Right lobe of liver (tissue), 6 donors: ENCODE data around the gene EML6. TPM values are rescaled to one million over a fixed set of nuclear protein-coding genes. Genes with fewer than 3 reads are reported as not detected.

ENCODE experiments used
- ATAC-seq, 4 donors: fragments of 200-7000 bp; cut with Tn5 transposase; one replicate each; pipeline ENCODE4 v1.9.1; 2020; ENCODE audit warnings: mild to moderate bottlenecking in 4 of 4, moderate library complexity in 4 of 4
- DNase-seq, 3 donors: peaks; one replicate each; pipeline ENCODE4 v3.0.0-alpha.2; 2020
- H3K27ac ChIP-seq, 3 donors: fragments of 200-600 bp; one replicate each; pipeline ENCODE4 v1.8.0; 2022
- H3K27me3 ChIP-seq, 2 donors: fragments of 200-600 bp; one replicate each; pipeline ENCODE4 v1.8.0; 2022
- H3K36me3 ChIP-seq, 4 donors: fragments of 200-600 bp; sonication (generic) in 1 of 4; one replicate each; pipeline versions ENCODE4 v1.5.1 to v1.8.0; 2017 to 2022; ENCODE audit warnings: control low read depth in 1 of 4
- H3K4me1 ChIP-seq, 4 donors: fragments of 200-600 bp; sonication (generic) in 1 of 4; one replicate each; pipeline versions ENCODE4 v1.5.1 to v1.8.0; 2017 to 2022; ENCODE audit warnings: control low read depth in 1 of 4
- H3K4me3 ChIP-seq, 3 donors: fragments of 200-600 bp; one replicate each; pipeline ENCODE4 v1.8.0; 2022
- H3K9me3 ChIP-seq, 4 donors: fragments of 200-600 bp; sonication (generic) in 1 of 4; one replicate each; pipeline versions ENCODE4 v1.5.1 to v1.8.0; 2017 to 2022; ENCODE audit warnings: control low read depth in 1 of 4
- CTCF ChIP-seq, 4 donors: fragments of 200-600 bp in 3 of 4; fragments of 450-650 bp in 1 of 4; IDR thresholded peaks; one replicate each; pipeline versions ENCODE4 v1.5.1 to v1.8.0; 2016 to 2022; ENCODE audit warnings: antibody characterized with exemption in 4 of 4, mild to moderate bottlenecking in 2 of 4
- POLR2A ChIP-seq: fragments of 450-650 bp; IDR thresholded peaks from one replicate; pipeline ENCODE4 v1.6.1; 2017; ENCODE audit warnings: antibody characterized with exemption, mild to moderate bottlenecking
- WGBS: methylation state at CpG from one replicate; pipeline ENCODE4 v1.1.6; 2018; ENCODE audit warnings: low coverage, low lambda C conversion rate; ENCODE audit not compliant: insufficient coverage; ENCODE audit errors: missing lambda C conversion rate; 5-methylcytosine and 5-hydroxymethylcytosine counted together
- intact Hi-C, 2 donors: fragments of 100-400 bp; cut with DNase I; formaldehyde crosslinking; loops; one replicate each; pipeline versions ENCODE4 v1.11.2 to v1.14.1; 2022
- total RNA-seq, 6 experiments: library from RNA; depleted of rRNA in 2 of 6; stranded (reverse); fragments of >200 nt in 2 of 6; fragmentation: NEBNext Ultra II Directional in 3 of 6; extraction: Animal tissue kit (Norgen Biotek cat#: 25700) in 3 of 6; gene quantifications; one replicate each; pipeline versions ENCODE4 v1.1.0 to v1.2.4, GENCODE V29; 2016 to 2023
- donor health status: DM: no; HTN: yes; CAD: no.
- donor health status: DM: no; HTN: no; CAD: no.
- donor health status: DM: no; HTN: no; CAD: no.
- donor health status: DM: no; HTN: yes; CAD: no.
- donor health status: DM: no; HTN: yes; CAD: no.

The EML6 gene
- total RNA-seq, 6 experiments from 2014 or later, result 0.82 to 2.5 (median 1.5) TPM

GRCh38 chr2:54752439-54752838 is 29.0 kb downstream of the EML6 start:
- Histone ChIP-seq H3K4me3 (no peak overlapping the region), H3K27me3 (no peaks in the 10 kb centered on the region), H3K36me3 (no peaks in the 10 kb centered on the region), H3K9me3 (no peaks in the 10 kb centered on the region), H3K27ac (no peak overlapping the region), H3K4me1 (peaks cover 0 to 6% (median 0%) of the 10 kb centered on the region in 4 donors)
- ATAC-seq (no peak), DNase-seq (no peak)
- TF ChIP-seq POLR2A (no peak), CTCF (IDR thresholded peaks at IDR 0.05) (no peak)
- 78% methylated on average over 1 of the region's 1 CpG for WGBS
- intact Hi-C loops, result no loop called here

GRCh38 chr2:54755641-54756326 is 32.3 kb downstream of the EML6 start:
- H3K4me3 ChIP-seq, result no peak overlapping the region
- no peaks in the 10 kb centered on the region for H3K27me3 ChIP-seq
- no peak for ATAC-seq
- no peak for DNase-seq
- WGBS, result 68% methylated on average over 9 of the region's 9 CpGs
- H3K36me3 ChIP-seq, result no peaks in the 10 kb centered on the region
- no peaks in the 10 kb centered on the region for H3K4me1 ChIP-seq
- intact Hi-C loops, result no loop called here
- TF ChIP-seq POLR2A, result no peak
- no peak for TF ChIP-seq CTCF (IDR thresholded peaks at IDR 0.05)
- no peaks in the 10 kb centered on the region for H3K9me3 ChIP-seq
- no peak overlapping the region for H3K27ac ChIP-seq

GRCh38 chr2:54757500-54757899 is 34.0 kb downstream of the EML6 start:
- Histone ChIP-seq H3K9me3 (no peaks in the 10 kb centered on the region), H3K4me1 (no peaks in the 10 kb centered on the region), H3K4me3 (no peak overlapping the region), H3K36me3 (no peaks in the 10 kb centered on the region), H3K27ac (no peak overlapping the region), H3K27me3 (no peaks in the 10 kb centered on the region)
- intact Hi-C loops, result no loop called here
- no peak for DNase-seq
- no peak for ATAC-seq
- WGBS, result 93% methylated on average over 2 of the region's 4 CpGs
- TF ChIP-seq CTCF (IDR thresholded peaks at IDR 0.05) (no peak), POLR2A (no peak)

DNA sequence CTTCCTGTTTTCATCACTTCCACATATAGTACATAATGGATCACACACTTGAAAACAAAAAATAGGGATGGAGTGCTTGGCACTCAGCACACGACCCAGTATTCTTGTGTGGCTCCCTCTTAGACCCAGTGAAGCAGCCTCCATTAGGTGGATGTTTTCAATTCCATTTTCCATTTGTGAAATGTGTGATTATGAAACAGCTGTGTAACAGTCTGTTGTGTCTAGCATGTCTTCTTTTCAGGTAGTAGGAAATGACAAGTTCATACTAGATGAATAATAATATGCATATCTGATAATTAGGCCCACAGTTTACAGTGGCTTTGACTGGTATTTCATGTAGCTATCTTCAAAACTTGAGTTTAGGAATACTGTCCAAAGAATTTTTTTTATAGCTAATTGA is 35.5 kb downstream of the EML6 start:
- Histone ChIP-seq H3K27ac (no peak overlapping the region), H3K4me1 (peaks cover 0 to 5% (median 0%) of the 10 kb centered on the region in 4 donors), H3K27me3 (no peaks in the 10 kb centered on the region), H3K4me3 (no peak overlapping the region), H3K36me3 (no peaks in the 10 kb centered on the region), H3K9me3 (no peaks in the 10 kb centered on the region)
- intact Hi-C loops, result no loop called here
- DNase-seq (no peak), ATAC-seq (no peak)
- WGBS, result 70% methylated on average over 1 of the region's 1 CpG
- TF ChIP-seq POLR2A (no peak), CTCF (IDR thresholded peaks at IDR 0.05) (no peak)

DNA sequence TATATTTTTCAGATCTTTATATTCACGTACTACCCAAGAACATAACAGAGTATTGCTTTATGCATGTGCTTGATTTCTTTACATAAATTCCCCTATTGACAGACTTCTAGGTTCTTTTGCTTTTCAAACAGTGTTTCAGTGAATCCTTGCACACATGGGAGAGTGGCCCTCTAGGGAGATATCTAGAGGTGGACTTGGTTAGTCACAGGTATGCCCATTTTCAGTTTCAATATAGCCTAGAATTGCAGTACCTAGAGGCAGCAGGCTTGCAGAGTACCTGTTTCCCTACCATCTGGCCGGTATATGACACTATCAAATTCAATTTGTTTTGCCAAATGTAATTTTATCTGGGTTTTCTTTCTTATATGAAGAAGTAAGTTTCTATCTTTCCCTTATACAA is 36.8 kb downstream of the EML6 start:
- no peak overlapping the region for H3K4me3 ChIP-seq
- no peaks in the 10 kb centered on the region for H3K9me3 ChIP-seq
- H3K27ac ChIP-seq, result no peak overlapping the region
- WGBS, result 89% methylated on average over 2 of the region's 2 CpGs
- H3K36me3 ChIP-seq, result no peaks in the 10 kb centered on the region
- no peaks in the 10 kb centered on the region for H3K27me3 ChIP-seq
- ATAC-seq (no peak), DNase-seq (no peak)
- H3K4me1 ChIP-seq, result peaks cover 0 to 5% (median 0%) of the 10 kb centered on the region in 4 donors
- TF ChIP-seq POLR2A (no peak), CTCF (IDR thresholded peaks at IDR 0.05) (no peak)
- intact Hi-C loops, result no loop called here
